ENCODE data around the gene MED9.

Gene MED9

DNA sequence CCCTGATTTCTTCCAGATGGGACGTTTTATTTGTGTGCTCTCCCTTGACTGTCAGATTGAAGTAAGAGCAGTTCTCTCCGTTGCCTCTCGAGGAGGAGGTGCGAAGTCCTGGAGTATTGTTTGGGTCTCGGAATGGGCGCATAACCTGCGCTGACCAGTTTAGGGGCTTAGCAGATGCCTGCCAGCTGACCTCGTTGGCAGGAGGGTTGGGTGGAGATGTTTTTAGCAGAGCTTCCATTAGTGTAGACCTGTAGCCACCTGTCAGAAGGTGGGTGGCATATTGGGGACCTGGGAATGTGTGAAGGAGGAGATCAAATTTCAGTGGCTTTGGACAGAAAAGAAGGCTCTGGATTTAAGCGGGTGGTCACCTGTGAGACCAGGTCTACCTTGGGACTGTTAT is 15.8 kb downstream of the MED9 start:
- no peak for DNase-seq

DNA sequence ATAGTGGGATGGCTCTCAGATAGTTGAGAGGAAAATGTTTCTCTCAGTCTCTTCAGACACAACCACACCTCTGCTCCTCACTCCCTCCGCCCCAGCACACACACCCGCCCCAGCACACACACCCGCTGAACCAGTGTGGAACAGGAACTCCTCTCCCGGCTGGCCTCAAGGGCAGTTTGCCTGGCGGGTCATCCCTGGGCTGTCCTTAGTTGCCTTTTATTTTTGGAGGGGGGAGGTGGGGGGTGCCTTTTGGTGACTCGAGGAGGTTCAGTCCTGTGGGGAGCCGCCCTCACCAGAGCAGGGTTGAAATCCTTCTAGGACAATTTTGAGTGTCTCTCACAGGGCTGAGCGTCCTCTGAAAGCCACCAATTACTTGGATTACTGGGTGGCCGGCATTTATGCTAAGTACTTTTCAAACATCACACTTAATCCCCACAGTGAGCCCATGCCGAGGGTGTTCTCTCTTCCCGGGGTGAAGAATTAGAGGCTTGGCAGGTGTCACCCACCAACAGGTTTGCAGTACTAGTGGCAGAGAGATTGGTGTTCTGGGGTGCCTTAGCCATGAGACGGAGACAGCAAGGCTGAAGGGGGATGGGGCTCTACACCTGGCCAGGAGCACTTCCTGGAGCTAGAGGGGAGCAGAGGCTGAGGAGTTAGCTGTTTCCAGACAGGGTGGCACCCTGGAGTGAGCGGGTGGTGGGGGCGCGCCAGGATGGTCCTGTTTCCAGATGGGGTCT is 16.6 kb downstream of the MED9 start:
- DNase-seq = no peak

DNA sequence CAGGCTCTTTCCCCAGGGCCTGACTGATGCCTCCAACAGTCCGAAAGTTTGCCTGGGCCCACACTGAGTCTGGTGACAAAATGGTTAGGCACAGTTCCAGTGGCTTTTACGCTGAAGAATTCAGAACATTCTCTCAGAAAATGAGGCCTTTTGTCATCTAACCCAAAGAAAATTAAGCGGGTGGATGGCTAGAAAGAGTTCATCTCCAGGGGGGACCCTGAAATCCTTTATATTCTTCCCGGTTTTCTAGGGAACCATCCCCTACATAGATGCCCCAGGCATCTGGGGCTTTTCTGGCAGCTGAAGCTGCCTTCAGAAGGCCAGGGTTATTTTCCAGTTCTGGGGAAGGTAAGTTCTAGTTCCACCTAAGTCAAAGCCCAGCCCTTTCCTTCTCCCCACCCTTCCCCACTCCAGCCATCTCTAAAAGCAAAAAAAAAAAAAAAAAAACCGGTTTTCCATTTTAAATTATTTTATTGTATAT is 17.2 kb downstream of the MED9 start:
- no peak for DNase-seq

DNA sequence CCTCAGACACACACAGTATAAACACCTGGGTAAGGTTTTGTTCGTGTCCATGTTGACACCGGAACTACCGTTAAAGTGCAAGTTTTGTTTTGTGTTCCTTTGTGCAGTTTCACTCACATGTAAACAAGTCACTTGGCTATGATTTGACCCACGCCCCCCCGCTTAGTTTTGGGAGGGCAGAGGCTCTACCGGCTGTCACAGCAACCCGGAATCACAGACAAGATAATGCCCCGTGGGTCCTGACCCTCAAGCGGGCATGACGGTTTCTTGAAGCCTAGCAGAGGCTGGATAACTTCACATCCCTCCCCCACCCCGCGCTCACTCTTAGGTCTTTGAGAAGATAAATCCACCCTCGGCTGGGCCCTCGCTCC is 17.7 kb downstream of the MED9 start:
- no peak for DNase-seq

DNA sequence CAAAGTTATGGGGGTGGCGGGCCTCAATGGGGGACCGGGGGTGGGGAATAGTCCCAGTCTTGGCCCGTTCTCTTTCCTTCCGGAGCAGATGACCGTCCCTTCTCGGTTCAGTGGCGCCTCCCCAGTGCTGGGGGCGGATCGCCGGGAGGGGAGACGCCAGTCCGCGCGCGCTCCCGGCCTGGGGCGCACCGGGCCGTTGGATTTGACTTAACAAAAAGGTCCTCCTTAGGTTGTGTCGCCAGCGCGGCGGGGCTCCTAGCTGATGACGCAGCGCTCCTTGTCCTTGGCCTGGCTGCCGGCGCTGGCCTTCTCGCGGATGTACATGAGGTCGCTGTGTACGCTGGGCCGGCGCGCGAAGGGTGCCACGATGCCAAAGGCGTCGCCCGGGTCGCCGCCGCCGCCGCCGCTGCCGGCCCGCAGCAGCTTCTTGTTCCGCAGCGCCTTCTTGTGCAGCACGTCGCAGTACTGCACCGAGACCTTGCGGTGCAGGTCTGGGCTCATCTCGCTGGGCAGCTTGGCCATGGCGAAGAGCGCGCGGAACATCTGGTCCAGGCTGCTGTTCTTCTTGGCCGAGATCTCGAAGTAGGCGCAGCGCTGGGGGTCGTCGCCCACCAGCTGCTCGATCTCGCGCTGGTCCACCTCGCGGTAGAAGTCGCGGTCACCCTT is 18.2 kb downstream of the MED9 start:
- no peak for DNase-seq

DNA sequence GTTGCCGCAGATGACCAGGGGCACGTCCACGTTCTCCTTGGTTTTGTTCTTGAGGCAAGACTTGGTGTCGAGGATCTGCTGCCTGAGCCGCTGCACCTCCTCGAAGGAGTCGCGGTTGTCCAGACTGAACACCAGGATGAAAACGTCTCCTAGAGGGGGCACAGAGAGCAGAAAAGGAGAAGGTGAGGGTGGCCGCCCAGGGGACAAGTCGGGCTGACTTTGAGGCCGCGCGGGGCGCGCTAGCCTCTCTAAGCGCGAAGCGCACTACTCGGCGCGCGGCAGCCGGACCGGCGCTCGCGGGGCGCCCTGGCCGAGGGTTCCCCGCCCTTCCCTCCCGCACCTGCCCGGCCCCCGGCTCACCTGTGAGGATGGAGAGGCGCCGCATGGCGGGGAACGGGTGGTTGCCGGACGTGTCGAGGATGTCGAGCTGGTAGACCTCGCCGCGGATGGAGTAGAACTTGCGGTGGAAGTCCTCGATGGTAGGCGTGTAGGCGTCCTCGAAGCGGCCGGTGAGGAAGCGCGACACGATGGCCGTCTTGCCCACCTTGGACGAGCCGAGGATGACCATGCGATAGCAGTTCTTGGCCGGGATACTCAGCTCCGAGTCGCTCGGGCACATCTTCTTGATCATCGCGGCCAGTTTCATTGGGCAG is 18.9 kb downstream of the MED9 start:
- DNase-seq = no peak

DNA sequence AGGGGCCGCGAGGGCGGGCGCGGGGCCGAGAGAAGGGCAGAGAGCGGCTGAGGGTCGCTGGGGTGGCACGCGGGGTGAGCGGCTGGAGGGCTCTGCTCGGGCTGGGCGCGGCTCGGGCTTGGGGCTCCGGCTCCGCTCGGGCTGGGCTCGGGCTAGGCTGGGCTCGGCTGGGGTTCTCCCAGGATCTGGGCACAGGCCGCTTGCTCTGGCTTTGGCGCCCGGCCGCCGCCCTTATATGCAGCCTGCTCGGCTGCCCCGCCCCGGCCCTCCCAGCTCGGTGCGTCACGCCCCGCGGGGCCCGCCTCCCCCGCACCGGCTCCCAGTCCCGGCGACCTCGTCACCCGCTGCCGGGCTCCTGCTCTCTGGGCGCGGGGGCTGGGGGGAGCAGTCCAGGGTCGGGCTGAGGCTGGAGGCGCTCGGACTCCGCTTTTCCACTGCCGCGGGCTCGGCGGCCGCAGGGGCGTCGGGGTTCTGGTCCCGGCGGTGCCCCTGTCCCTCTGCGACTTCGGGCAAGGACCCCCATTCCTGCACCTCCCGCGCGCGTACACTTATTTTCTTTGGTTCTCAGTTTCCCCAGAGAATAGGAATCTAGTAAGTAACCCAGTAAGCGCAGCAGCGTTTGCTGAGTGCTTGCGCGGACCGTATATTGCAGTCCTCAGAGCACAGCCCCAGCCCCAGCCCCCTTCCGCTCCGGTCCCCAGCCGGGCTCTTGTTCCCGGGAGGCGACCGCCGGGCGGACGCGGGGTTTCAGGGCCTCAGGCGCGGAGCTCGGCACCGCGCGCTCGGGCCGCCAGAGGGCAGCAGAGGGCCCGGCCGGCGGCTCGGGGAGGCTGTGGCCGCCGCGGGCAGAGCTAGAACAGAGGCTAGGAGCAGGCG is 19.6 kb downstream of the MED9 start, which contains the start of gene RASD1:
Gene RASD1 (minus strand): TSS at position 207 of the 876 bp plus-strand sequence. CDS start 214 bp downstream, outside the sequence.
- DNase-seq = no peak

DNA sequence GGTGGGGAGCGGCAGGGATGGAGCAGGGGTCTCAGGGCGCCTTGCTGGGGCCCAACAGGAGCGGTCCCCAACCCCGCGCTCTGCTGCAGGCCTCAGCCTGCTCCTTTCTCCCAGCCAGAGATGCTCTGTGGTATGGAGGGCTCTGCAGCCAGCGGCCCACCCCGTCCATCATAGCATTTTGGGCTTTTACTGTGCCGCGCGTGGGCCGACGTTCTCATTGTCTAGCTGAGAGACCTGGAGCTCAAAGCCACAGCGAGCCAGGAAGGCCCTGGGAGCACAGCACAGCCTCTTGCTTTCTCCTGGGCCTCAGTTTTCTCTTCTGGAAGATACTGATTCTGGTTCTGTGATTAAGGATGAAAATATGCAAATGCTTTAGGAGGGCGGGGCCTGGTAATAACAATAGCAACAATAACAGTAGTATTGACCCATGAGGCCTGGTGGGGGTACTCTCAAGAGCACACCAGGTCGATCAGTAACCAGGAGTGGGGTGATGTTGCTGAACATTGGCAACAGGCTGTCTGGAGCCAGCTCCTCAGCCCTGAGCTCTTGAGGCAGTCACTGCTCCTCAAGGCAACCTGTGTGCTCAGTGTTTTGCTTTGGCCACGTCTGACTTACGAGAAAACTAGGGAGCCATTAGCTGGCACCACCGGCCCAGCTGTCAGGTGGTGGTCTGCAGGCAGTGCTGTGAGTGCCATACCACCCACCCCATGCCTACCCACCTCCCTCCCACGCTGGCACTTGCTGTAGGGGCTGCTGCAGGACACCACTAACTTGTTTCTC is 20.5 kb downstream of the MED9 start:
- no peak for DNase-seq

DNA sequence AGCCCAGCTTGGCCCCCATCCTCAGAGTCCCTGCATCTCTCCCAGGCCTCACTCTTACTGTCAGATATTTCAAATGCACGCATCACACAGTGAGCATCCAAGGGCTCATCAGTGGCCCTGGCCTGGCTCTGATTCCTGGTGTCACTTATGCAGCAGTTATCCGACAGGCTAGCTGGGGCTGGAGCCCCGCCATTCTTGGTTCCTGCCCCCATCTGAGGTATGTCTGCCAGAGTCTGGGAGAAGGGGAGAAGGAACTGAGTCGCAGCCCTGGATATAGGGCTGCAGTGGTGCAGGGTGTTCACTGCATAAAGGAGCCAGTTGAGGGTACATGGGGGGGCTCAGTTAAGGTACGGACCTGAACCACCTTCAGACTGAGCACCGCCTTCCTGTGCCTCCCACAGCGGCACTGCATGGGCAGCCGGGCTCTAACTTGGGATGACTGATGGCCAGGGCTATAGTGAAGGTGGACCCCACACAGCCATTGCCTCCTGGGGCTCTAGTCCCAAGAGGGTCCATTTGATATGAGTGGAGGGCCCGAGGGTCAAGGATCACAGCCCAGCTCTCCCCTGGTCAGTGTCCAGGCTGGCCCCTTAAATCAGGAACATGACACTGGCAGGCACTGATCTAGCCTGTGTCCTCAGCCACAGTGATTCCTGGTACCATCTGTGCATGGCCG is 21.2 kb downstream of the MED9 start:
- no peak for DNase-seq

DNA sequence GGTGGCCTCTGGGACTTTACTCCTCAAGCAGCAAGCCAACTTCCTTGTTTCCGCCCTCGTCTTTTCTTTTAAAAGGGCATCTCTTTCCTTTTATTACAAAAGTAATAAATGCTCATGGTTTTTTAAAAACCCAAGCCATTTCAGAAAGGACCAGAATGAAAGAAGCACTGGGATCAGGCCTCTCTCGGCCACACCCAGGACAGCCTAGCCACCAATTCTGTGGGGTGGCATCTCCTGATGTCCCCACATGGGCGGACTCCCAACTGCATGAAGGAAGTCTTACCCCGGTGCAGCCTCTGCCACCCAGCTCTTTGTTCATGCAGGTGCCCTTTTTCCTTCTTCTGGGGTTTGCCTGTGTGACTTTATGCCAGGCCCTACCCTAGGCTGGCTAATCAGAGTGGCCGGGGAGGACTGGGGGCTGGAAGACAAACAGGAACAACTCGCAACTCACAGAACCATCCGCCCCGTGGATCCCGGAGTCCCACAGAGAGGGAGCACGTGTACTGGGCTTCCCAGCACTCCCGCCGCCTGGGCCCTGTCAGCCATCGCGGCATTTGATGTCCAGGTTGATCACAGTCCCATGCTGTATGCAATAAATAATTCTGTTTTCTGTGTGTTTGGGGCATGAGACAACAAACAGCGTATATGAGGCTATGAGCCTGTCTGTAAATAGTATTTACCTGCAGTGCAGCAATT is 22.0 kb downstream of the MED9 start:
- no peak for DNase-seq

DNA sequence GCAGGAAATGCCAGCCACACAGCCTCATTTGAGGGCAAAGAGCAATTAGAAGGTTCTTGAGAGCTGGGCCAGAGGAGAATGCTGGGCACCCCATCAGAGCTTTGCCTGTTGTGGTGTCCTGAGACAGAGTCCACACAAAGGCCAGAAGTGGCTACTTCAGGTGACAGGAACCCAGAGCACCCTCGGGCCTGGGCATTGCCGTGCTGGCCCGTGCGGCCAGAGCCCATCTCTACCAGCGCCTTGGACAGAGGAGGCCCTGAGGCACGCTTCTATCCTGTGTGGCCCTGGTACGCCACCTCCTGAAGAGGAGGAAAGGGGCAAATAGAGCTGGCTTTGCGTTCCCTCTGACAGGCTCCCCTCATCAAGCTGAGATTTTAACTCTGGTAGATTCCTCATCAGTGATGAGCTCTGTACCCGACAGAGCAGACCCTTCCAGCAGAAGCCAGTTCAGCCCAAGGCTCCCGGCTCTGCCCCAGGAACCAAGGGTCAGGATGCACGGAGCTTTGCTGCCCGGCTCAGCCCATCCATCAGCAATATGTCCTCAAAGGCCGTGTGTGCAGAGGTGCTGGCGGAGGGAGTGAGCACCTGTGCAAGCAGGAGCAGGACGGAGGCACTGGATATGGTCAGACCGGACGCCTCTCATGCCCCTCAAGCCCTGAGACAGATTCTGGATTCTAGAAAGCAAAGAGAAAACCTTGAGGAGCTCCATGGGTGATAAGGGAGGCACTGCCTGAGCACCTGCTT is 22.8 kb downstream of the MED9 start:
- DNase-seq = no peak

DNA sequence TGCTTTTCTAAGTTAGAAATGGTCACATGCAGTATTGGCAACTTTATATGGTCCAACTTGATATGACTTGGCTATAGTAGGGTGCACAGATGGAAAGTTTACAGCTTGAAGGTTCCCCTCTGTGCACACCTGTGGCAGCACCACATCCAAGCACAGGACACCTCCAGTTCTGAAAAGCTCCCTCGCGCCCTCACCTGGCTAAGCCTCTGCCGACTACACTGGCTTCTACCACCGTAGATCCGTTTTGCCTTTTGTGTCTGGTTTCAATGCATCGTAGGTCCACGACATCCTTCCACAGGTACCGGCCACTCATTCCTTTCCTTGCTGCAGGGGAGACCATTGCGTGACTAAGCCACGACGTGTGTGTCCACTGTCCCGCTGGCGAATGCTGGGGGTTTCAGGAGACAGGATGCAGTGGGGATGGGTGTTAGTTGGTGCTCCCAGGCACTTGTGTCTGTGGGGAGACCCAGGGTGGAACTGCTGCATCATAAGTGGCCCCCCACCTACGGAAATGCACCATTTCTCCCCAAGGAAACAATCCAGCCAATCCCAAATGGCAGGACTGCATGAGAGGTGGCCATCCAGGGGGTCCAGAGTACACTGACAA is 24.3 kb downstream of the MED9 start:
- no peak for DNase-seq

DNA sequence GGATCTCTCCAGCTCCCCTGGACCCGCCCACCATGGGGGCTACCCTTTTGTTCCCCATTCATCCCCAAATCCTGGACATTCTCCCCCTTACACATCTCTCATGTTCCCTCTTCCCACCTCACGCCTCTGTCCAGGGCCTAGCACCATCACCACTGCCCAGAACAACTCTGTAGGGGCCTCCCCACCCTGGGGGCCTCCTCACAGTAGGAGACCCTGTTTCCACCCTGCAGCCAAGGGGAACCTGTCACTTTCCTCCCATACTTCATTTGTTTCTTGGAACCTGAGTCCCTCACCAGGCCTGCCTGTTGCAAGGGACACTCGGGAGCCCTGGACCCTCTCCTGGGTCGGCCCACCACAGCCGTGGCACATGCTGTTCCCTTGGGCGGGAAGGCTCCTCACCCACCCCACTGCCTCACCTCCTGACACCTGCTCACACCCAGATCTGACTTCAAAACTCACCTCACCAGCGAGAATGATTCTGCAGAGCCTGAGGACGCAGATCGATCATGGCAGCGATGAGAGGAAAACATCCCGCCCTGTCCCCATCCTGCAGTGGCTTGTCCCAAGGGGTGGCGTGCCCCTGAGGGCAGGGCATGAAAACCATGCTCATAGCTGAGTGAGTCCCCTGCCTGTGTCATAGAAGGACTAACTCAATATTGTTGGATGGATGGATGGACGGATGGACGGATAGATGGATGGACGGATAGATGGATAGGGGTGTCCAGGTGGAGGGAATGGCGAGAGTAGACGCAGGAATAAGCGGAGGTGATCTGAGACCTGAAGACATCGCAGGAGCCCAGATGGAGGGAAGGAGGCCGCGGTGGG is 26.2 kb downstream of the MED9 start:
- DNase-seq = no peak

DNA sequence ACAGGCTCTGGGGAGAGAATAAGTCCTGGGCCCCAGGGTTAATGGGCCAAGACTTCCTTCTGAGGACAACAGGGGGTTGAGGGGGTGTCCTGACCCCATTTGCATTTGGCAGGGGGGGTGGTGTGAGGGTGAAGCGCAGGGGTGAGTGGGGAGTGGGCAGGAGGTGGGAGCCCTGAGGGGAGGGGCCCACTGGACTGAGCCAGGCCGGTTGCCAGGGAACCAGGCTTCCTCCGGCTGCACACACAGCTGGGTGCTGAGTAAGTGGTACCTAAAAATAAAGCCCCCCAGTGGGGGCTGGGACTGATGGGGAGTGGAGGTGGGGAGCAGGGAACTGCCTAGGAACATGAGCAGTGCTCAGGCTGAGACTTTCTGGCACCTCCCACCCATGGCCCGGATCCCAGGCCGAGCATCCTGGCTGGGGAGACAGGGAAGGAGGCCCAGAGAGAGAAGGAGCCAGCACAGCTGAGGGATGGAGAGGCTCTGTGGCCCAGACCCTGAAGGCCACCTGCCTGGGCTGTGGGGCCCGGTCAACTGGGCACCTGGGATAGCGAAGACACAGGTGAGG is 26.8 kb downstream of the MED9 start:
- DNase-seq = no peak

DNA sequence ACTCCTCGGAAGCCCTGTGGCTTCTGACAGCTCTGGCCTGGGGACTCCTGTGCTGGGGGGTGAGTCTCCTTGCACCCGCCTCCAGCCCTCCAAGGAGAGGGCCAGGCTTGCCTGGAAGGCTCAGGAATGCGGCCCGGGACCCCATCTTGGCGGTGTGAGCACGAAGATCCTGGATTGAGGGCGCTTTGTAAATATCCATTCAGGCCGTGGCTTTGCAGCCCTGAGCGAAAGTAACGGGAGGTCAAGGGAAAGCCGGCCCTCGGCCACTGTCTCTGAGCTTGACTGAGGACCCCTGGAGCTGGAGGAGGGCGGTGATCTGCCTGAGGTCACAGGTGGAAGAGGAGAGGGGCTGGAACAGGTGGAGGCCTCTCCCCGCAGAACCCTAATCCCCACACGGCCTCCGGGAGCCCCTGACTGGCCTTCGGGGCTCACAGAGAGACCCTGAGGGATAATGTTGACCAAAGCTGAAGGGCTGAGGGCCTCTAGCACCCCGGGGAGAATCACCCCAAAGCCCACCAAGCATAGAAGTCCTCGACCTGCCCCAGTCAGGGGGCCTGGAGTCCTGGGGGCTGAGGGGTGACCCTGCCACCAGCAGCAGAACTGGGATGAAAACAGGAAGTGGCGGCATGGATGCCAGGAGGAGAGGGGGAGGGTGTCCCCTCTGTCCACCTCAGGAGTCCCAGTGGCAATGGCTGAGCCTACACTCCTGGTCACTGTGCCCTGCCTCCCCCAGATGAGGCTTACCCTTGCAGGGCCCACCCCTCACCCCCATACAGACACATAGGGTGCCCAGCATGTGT is 27.7 kb downstream of the MED9 start:
- no peak for DNase-seq

DNA sequence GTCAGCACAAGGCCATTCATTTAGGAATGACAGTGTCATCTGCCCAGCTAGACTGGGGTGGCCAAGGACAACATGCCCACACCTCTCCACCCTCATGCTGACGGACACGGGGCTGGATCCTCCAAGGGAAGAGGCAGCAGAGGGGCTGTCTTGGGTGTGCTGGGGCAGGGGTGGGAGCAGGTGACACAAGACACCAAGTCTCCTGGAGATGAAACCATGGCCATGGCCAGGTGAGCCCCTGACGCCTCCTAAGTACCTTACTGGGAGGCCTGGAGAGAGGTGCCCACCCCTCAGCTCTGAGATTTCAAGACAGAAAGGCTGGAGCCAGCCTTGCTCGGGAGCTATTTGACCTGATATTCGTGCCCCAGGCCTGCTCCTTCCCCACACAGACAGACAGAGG is 28.4 kb downstream of the MED9 start:
- no peak for DNase-seq

DNA sequence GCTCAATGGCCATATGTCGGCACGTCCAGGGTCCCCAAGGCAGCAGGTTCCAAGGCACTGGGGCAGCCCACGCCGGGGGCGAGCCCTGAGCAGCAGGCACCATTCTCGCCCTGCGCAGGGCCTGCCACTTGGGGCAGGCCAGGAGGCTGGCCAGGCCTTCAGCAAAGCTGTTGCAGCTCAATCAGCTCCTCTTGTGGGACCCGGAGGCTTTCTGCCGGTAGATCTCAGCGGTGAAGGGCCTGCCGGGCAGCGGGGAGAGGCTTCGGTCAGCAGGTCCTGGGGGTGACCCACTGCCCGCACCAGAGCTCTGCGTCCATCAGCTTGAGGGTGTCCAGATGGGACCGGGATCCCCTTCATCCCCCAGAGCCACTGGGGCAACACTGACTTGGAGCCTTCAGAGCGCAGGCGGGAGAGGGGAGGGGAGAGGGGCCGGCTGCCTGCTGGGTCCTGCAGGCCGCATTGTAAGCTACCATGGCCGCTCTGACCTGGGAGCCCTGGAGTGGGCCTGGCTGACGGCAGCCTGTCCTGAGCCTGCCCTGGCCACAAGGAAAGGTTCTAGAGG is 28.9 kb downstream of the MED9 start:
- DNase-seq = no peak

All from NCI-H1417 treated with DMSO at 0.1 percent for 48 hours (cell line).